Keratinocyte (primary cell): ENCODE measurements around the gene CEP170B. TPM values are rescaled to one million over a fixed set of nuclear protein-coding genes. Genes with fewer than 3 reads are reported as not detected.

Experiments
- DNase-seq: peaks from one replicate; pipeline ENCODE4 v3.0.0-alpha.2; 2011; ENCODE audit warnings: low read depth, missing footprints, low spot score
- FAIRE-seq: peaks from 2 replicates; lab custom pipeline; 2011; peaks lifted over from hg19 to GRCh38; lab: Jason Lieb, UNC
- H2AFZ ChIP-seq: 2 replicates; pipeline ENCODE4 v1.6.0; 2012; ENCODE audit warnings: low read length, control low read depth, inconsistent platforms; ENCODE audit not compliant: control insufficient read depth
- H3K27ac ChIP-seq: 2 replicates; pipeline ENCODE4 v1.5.1; 2011; ENCODE audit warnings: low read length; ENCODE audit not compliant: control insufficient read depth, insufficient read depth
- H3K27me3 ChIP-seq: 3 replicates; pipeline ENCODE4 v1.6.0; 2011; ENCODE audit warnings: low read length; ENCODE audit not compliant: control insufficient read depth, insufficient read depth; ENCODE audit errors: extremely low read depth
- H3K36me3 ChIP-seq, 2 experiments: 2 replicates in 1 of 2; 3 replicates in 1 of 2; pipeline ENCODE4 v1.5.1; 2011; ENCODE audit warnings: low read length in 2 of 2, mild to moderate bottlenecking in 1 of 2; ENCODE audit not compliant: control insufficient read depth in 2 of 2, insufficient read depth in 2 of 2; ENCODE audit errors: extremely low read depth in 1 of 2
- H3K4me1 ChIP-seq: 3 replicates; pipeline ENCODE4 v1.5.1; 2011; ENCODE audit warnings: low read length; ENCODE audit not compliant: control insufficient read depth, insufficient read depth; ENCODE audit errors: extremely low read depth
- H3K4me2 ChIP-seq: 3 replicates; pipeline ENCODE4 v1.6.0; 2011; ENCODE audit warnings: low read depth, low read length; ENCODE audit not compliant: control insufficient read depth, insufficient read depth; ENCODE audit errors: extremely low read depth
- H3K4me3 ChIP-seq, 3 experiments: fragments of 200-600 bp in 1 of 3; sonication (generic) in 1 of 3; 2 replicates in 2 of 3; 3 replicates in 1 of 3; pipeline ENCODE4 v1.5.1; 2011 to 2016; ENCODE audit warnings: low read length in 3 of 3, mild to moderate bottlenecking in 3 of 3, control low read depth in 2 of 3, inconsistent platforms in 1 of 3, low read depth in 1 of 3, mixed read lengths in 1 of 3, mixed run types in 1 of 3, moderate library complexity in 1 of 3; ENCODE audit not compliant: control insufficient read depth in 2 of 3, insufficient read depth in 2 of 3; ENCODE audit errors: extremely low read depth in 1 of 3
- H3K79me2 ChIP-seq: 2 replicates; pipeline ENCODE4 v1.6.0; 2012; ENCODE audit warnings: low read length; ENCODE audit not compliant: control insufficient read depth, insufficient read depth
- H3K9ac ChIP-seq: 3 replicates; pipeline ENCODE4 v1.6.0; 2011; ENCODE audit warnings: low read length; ENCODE audit not compliant: control insufficient read depth, insufficient read depth; ENCODE audit errors: extremely low read depth
- H3K9me1 ChIP-seq: 3 replicates; pipeline ENCODE4 v1.6.0; 2011; ENCODE audit warnings: low read length; ENCODE audit not compliant: control insufficient read depth, insufficient read depth; ENCODE audit errors: extremely low read depth
- H3K9me3 ChIP-seq: 2 replicates; pipeline ENCODE4 v1.5.1; 2012; ENCODE audit warnings: low read depth, low read length; ENCODE audit not compliant: control insufficient read depth
- H4K20me1 ChIP-seq: 3 replicates; pipeline ENCODE4 v1.6.0; 2011; ENCODE audit warnings: low read length; ENCODE audit not compliant: control insufficient read depth, insufficient read depth; ENCODE audit errors: extremely low read depth
- CTCF ChIP-seq, 3 experiments: IDR thresholded peaks in 1 of 3; conservative IDR thresholded peaks in 1 of 3; optimal IDR thresholded peaks in 1 of 3; 2 replicates in 2 of 3; 3 replicates in 1 of 3; pipeline versions ENCODE3 to v1.5.1; 2011; ENCODE audit warnings: low read length in 3 of 3, mild to moderate bottlenecking in 3 of 3, moderate library complexity in 2 of 3, control low read depth in 1 of 3, inconsistent platforms in 1 of 3; ENCODE audit not compliant: insufficient read depth in 2 of 3; ENCODE audit errors: extremely low read depth in 1 of 3
- EZH2 ChIP-seq: IDR thresholded peaks from one replicate; pipeline ENCODE4 v1.6.1; 2012; ENCODE audit warnings: inconsistent platforms, mild to moderate bottlenecking, low read length, moderate library complexity
- dilution Hi-C: fragments of 300-500 bp; cut with MboI; formaldehyde crosslinking; loops from one replicate; pipeline ENCODE4 v1.7.0; 2020; ENCODE audit warnings: low sequenced_read_pairs; ENCODE audit not compliant: extremely low pct_ligation_motif_present
- polyA plus RNA-seq, 5 experiments: library from polyadenylated mRNA; depleted of rRNA in 3 of 5; stranded (reverse) in 3 of 5; stranded (forward) in 1 of 5; unstranded in 1 of 5; fragments of >200 nt; gene quantifications; 1 replicate in 1 of 5; 2 replicates in 3 of 5; 3 replicates in 1 of 5; pipeline versions ENCODE4 v1.2.1 to v1.2.3, GENCODE V29; 2011 to 2012; ENCODE audit warnings: missing spikeins in 2 of 5, low read depth in 1 of 5, low replicate concordance in 1 of 5

The CEP170B gene
- polyA plus RNA-seq, 1 donor (not counting 4 experiments of a cell fraction or from before 2014, with no cell fraction given), result 8.7 TPM

GRCh38 chr14:104891121-104891551 is 26.1 kb downstream of the CEP170B start:
- dilution Hi-C loops, result no loop called here
- no peak overlapping the region for H3K4me2 ChIP-seq
- H2AFZ ChIP-seq, result no peak overlapping the region
- no peaks in the 10 kb centered on the region for H3K79me2 ChIP-seq
- H3K9me1 ChIP-seq, result no peaks in the 10 kb centered on the region
- no peaks in the 10 kb centered on the region for H3K27me3 ChIP-seq
- H3K4me1 ChIP-seq, result no peaks in the 10 kb centered on the region
- H3K27ac ChIP-seq, result no peak overlapping the region
- H3K9me3 ChIP-seq, result no peaks in the 10 kb centered on the region
- peaks cover 3% of the 10 kb centered on the region for H4K20me1 ChIP-seq
- no peak for FAIRE-seq
- no peak for DNase-seq
- no peak overlapping the region for H3K9ac ChIP-seq
- H3K36me3 ChIP-seq, result peaks cover 29 to 30% of the 10 kb centered on the region in 2 experiments
- TF ChIP-seq EZH2, result no peak
- TF ChIP-seq CTCF (optimal IDR thresholded peaks at IDR 0.05 in 1 of 3, IDR thresholded peaks at IDR 0.05 in 1 of 3, conservative IDR thresholded peaks at IDR 0.05 in 1 of 3; ENCODE audit: extremely low read depth in 1 of 3, insufficient read depth in 2 of 3, low read length in 3 of 3), result no peak
- no peak overlapping the region for H3K4me3 ChIP-seq

DNA sequence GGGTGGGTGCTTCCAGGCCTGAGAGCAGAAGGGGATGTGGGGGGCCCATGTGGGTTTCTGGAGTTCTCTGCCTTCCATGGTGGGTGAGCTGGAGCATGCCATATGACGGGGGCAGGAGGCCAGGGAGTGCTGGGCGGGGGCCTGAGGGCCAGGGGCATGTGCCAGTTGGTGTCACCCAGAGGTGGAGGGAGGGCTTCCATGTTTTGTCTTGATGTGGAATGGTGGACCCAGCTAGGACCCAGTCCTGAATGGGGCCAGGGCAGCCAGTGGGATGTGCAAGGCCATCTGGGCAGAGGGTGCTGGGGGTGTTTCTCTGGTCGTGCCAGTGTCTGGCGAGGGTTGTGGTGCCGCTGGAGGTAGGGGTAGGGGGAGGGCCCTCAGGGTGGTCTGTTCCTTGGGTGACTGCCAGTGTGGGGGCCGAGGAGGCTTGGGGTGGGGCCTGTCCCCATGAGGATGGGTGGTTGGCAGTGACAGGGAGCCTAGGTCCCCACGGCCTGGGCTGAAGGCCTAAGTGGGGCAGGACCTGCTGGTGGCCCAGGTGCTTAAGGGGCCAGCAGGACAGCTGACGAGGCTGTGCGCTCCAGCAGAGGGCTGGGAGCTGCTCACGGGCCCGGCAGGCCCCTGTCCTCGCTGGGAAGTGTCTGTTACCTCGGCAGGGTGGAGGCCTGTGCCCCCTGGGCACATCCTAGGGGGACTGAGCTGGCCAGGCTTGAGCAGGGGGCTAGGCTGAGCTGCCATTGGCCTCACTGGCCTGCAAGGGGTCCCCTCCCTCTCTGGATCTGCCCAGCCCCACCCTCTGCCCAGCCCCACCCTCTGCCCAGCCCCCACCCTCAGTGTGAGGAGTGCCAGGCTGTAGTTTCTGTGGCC is 26.8 kb downstream of the CEP170B start:
- DNase-seq (no peak), FAIRE-seq (no peak)
- peaks cover 27 to 30% of the 10 kb centered on the region in 2 experiments for H3K36me3 ChIP-seq
- H3K79me2 ChIP-seq, result no peaks in the 10 kb centered on the region
- H3K27ac ChIP-seq, result no peak overlapping the region
- H4K20me1 ChIP-seq, result peaks cover 3% of the 10 kb centered on the region
- H3K4me1 ChIP-seq, result peaks cover 3% of the 10 kb centered on the region
- dilution Hi-C loops, result no loop called here
- H3K4me2 ChIP-seq, result no peak overlapping the region
- no peaks in the 10 kb centered on the region for H3K27me3 ChIP-seq
- H3K9me1 ChIP-seq, result no peaks in the 10 kb centered on the region
- H3K9me3 ChIP-seq, result no peaks in the 10 kb centered on the region
- H3K4me3 ChIP-seq, result no peak overlapping the region
- TF ChIP-seq EZH2 (no peak), CTCF (optimal IDR thresholded peaks at IDR 0.05 in 1 of 3, IDR thresholded peaks at IDR 0.05 in 1 of 3, conservative IDR thresholded peaks at IDR 0.05 in 1 of 3; ENCODE audit: extremely low read depth in 1 of 3, insufficient read depth in 2 of 3, low read length in 3 of 3) (no peak)
- H3K9ac ChIP-seq, result no peak overlapping the region
- H2AFZ ChIP-seq, result no peak overlapping the region
